Measurements from ENCODE around the gene PTOV1. TPM values are rescaled to one million over a fixed set of nuclear protein-coding genes. Genes with fewer than 3 reads are reported as not detected.
A peak's percentile ranks its signal among the peaks of the same experiment; 100 is the strongest.

The PTOV1 gene
- total RNA-seq, 5 donors from 2014 or later (not counting 1 experiment from before 2014, with no cell fraction given) = 149 to 165 (median 156) TPM

DNA sequence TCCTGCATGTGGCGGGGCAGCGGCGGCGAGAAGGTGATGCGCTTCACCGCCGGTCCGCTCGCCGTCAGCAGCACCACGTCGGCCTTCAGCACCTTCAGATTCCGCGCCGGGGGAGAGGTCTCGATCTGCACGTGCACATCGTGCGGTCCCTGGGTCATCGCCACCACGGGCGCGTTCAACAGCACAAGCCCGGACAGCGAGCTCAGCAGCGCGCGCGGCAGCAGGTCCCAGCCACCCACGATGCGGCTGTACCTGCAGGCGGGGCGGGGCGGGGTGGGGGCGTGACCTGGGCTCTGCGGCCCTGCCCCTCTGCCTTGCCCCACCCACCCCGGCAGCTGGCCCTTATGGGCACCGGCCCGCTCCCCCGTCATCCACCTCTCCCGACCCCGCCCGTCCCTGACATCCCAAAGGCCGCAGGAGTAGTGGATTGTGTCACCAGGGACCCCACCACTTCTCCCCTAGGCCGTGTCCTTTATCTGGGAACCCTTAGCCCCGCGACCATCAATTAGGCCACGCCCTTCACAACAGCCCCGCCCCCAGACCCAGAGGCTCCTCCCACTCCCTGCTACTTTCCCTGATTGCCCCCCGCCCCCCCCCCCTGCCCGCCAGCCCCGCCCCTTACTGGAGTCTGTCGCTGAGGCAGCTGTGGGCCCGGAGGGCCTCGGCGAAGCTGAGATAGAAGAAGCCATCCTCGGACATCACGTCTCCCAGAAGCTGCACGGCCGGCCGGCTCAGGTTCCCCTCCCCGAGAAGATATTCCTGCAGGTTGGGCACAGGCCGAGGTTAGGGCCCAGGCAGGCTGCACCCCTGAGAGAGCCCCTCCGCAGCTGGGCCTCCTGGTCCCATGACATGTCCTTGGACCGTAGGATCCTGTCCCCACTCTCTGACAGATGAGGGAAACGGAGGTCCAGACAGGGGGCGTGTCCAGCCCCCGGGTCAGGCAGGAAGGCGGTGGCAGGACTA lies 39.7 kb downstream of the PTOV1 start:
- 29% methylated on average over 46 of the region's 69 CpGs for WGBS (ENCODE audit: insufficient coverage)
- ChIA-PET POLR2A (interaction anchor here (0.6 kb wide), 2 partner anchors 486 to 1005 kb away, joined by 3 to 5 read pairs; partner anchors contain the start of gene NR1H2 (in 1 of the 2)), CTCF (no interaction called here)
- Histone ChIP-seq H3K4me1 (ENCODE audit: control insufficient read depth in 1 of 2, extremely low read depth in 1 of 2, insufficient read depth in 2 of 2, low read length in 2 of 2) (peaks cover 0 to 27% of the 10 kb centered on the region in 2 experiments), H3K27me3 (replicated peaks in 1 of 2; ENCODE audit: control insufficient read depth in 2 of 2, extremely low read depth in 1 of 2, insufficient read depth in 2 of 2, low read length in 1 of 2) (no peaks in the 10 kb centered on the region), H3K27ac (ENCODE audit: low read length) (peak overlapping the region; percentile 44), H3K9me3 (no peaks in the 10 kb centered on the region), H3K4me3 (ENCODE audit: control insufficient read depth in 1 of 2, extremely low read depth in 1 of 2, low read length in 1 of 2) (peak overlapping the region; percentile 62 to 65), H3K36me3 (ENCODE audit: control insufficient read depth in 2 of 2, extremely low read depth in 1 of 2, insufficient read depth in 1 of 2, low read length in 1 of 2) (peaks cover 3 to 5% of the 10 kb centered on the region in 2 donors)
- H3K4me3 Mint-ChIP-seq = peak overlapping the region; percentile 76 to 80 (median 76)
- peaks cover 6 to 24% (median 14%) of the 10 kb centered on the region in 3 donors for H3K4me1 Mint-ChIP-seq
- peaks cover 5% of the 10 kb centered on the region for H3K36me3 Mint-ChIP-seq
- no peaks in the 10 kb centered on the region for H3K27me3 Mint-ChIP-seq
- peak overlapping the region; percentile 58 to 61 for H3K27ac Mint-ChIP-seq
- ATAC-seq (replicated peaks in 1 of 4) = peak; percentile 84 to 89 (median 87)
- DNase-seq = peak; percentile 26 to 82 (median 58)
- no peaks in the 10 kb centered on the region for H3K9me3 Mint-ChIP-seq

DNA sequence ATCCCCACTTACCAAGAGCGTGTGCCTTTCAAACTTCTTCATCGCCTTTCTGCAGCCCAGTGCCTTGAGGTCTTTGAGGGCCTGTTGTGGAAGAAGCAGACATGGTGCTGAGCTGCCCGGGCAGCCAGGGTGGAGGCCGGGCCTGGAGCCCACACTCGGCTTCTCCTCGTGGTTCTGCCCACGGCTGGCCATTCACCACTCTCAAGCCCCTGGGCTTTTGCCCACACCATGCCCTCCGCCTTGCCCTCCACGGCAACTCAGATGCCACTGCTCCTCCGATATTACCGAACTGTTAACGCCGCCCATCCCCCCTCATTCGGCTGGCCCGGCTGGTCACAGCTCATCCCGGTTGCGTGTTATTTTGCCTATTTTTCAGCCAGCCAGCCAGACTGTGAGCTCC lies 40.4 kb downstream of the PTOV1 start:
- no peaks in the 10 kb centered on the region for H3K9me3 Mint-ChIP-seq
- H3K27ac Mint-ChIP-seq = peak overlapping the region in 1 of 2 donors; percentile 1
- H3K4me3 ChIP-seq (ENCODE audit: control insufficient read depth in 1 of 2, extremely low read depth in 1 of 2, low read length in 1 of 2) = no peak overlapping the region
- peaks cover 3 to 5% of the 10 kb centered on the region in 2 donors for H3K36me3 ChIP-seq (ENCODE audit: control insufficient read depth in 2 of 2, extremely low read depth in 1 of 2, insufficient read depth in 1 of 2, low read length in 1 of 2)
- H3K36me3 Mint-ChIP-seq = peaks cover 2% of the 10 kb centered on the region
- peaks cover 0 to 35% of the 10 kb centered on the region in 2 experiments for H3K4me1 ChIP-seq (ENCODE audit: control insufficient read depth in 1 of 2, extremely low read depth in 1 of 2, insufficient read depth in 2 of 2, low read length in 2 of 2)
- no peaks in the 10 kb centered on the region for H3K27me3 Mint-ChIP-seq
- no peaks in the 10 kb centered on the region for H3K9me3 ChIP-seq
- H3K4me3 Mint-ChIP-seq = peak overlapping the region; percentile 17 to 76 (median 21)
- ChIA-PET POLR2A (no interaction called here), CTCF (no interaction called here)
- H3K4me1 Mint-ChIP-seq = peaks cover 11 to 31% (median 18%) of the 10 kb centered on the region in 3 donors
- 92% methylated on average over 15 of the region's 17 CpGs for WGBS (ENCODE audit: insufficient coverage)
- DNase-seq = no peak
- H3K27ac ChIP-seq (ENCODE audit: low read length) = no peak overlapping the region
- no peaks in the 10 kb centered on the region for H3K27me3 ChIP-seq (replicated peaks in 1 of 2; ENCODE audit: control insufficient read depth in 2 of 2, extremely low read depth in 1 of 2, insufficient read depth in 2 of 2, low read length in 1 of 2)
- ATAC-seq (replicated peaks in 1 of 4) = no peak

DNA sequence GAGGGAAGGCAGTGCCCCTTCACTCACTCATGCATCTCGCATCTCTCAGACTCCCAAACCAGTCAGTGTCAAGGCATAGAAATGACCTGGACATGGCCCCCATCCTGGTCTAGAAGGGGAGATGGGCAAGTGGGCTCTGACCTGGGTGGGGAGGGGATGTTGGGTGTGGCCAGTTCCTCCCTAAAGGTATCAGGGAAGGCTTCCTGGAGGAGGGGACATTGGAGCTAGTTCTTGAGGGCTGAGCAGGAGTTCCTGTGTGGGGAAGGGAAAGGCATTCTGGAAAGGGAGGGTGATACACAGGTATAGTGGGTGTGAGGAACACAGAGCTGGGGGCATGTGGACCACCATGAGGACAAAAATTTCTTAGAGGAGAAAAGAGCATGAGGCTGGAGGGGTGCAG lies 41.8 kb downstream of the PTOV1 start:
- H3K27me3 Mint-ChIP-seq = no peaks in the 10 kb centered on the region
- H3K4me1 ChIP-seq (ENCODE audit: control insufficient read depth in 1 of 2, extremely low read depth in 1 of 2, insufficient read depth in 2 of 2, low read length in 2 of 2) = peaks cover 8 to 48% of the 10 kb centered on the region in 2 experiments
- ATAC-seq (replicated peaks in 1 of 4) (no peak), DNase-seq (no peak)
- peaks cover 24 to 45% (median 29%) of the 10 kb centered on the region in 3 donors for H3K4me1 Mint-ChIP-seq
- no CpG with 5 or more reads among the region's 1 CpG for WGBS (ENCODE audit: insufficient coverage)
- H3K36me3 ChIP-seq (ENCODE audit: control insufficient read depth in 2 of 2, extremely low read depth in 1 of 2, insufficient read depth in 1 of 2, low read length in 1 of 2) = no peaks in the 10 kb centered on the region
- H3K27ac ChIP-seq (ENCODE audit: low read length) = no peak overlapping the region
- H3K27ac Mint-ChIP-seq = peak overlapping the region; percentile 16 to 62
- ChIA-PET CTCF (no interaction called here), POLR2A (interaction anchor here in 1 of 2 donors (1.2 kb wide), 1 partner anchor 93 kb away, joined by 5 read pairs; no protein-coding TSS in a partner anchor)
- H3K9me3 Mint-ChIP-seq = no peaks in the 10 kb centered on the region
- H3K9me3 ChIP-seq = no peaks in the 10 kb centered on the region
- H3K36me3 Mint-ChIP-seq = no peaks in the 10 kb centered on the region
- H3K4me3 Mint-ChIP-seq = peak overlapping the region in 1 of 3 donors; percentile 76
- H3K27me3 ChIP-seq (replicated peaks in 1 of 2; ENCODE audit: control insufficient read depth in 2 of 2, extremely low read depth in 1 of 2, insufficient read depth in 2 of 2, low read length in 1 of 2) = peaks cover 0 to 3% of the 10 kb centered on the region in 2 experiments
- H3K4me3 ChIP-seq (ENCODE audit: control insufficient read depth in 1 of 2, extremely low read depth in 1 of 2, low read length in 1 of 2) = no peak overlapping the region

DNA sequence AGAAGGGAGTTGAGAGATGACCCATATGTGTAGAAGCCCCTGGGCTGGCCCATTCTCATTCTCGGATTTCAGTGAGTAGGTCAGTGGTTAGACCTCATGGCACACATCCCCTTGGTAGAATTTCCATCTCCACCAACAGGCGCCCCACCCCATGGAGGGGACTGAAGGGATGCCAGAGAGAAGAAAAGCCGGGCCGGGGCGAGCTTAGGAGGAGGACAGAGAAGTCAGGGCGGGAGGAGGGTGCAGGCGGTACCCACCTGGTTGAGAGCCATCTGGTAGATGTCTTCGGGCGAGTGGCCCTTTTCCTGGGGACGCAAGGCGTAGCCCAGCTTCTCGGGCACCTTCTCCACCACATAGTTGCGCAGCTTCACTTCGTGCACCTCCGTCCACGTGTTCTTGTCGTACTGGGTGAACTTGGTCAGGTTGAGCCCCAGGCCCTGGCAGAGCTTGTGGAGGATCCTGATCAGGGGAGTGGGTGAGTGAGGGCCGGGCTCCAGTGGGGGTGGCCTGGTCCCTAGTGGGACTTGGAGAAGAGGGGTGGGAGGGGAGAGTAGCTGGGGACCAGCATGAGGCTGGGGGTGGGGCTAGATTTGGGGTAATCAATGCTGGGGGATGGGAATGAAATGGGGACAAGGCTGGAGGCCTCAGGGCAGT lies 43.2 kb downstream of the PTOV1 start:
- no peak overlapping the region for H3K4me3 ChIP-seq (ENCODE audit: control insufficient read depth in 1 of 2, extremely low read depth in 1 of 2, low read length in 1 of 2)
- ChIA-PET POLR2A (interaction anchor here (0.7 to 1.2 kb wide), 2 partner anchors 19 to 91 kb away, joined by 5 to 9 read pairs; no protein-coding TSS in a partner anchor), CTCF (interaction anchor here in 1 of 2 donors (0.7 kb wide), 1 partner anchor 45 kb away, joined by 12 read pairs; no protein-coding TSS in a partner anchor)
- Mint-ChIP-seq H3K4me3 (peak overlapping the region in 1 of 3 donors; percentile 17), H3K36me3 (no peaks in the 10 kb centered on the region), H3K9me3 (no peaks in the 10 kb centered on the region), H3K4me1 (peaks cover 28 to 51% (median 33%) of the 10 kb centered on the region in 3 donors), H3K27me3 (no peaks in the 10 kb centered on the region), H3K27ac (no peak overlapping the region)
- H3K27ac ChIP-seq (ENCODE audit: low read length) = peak overlapping the region; percentile 100
- H3K4me1 ChIP-seq (ENCODE audit: control insufficient read depth in 1 of 2, extremely low read depth in 1 of 2, insufficient read depth in 2 of 2, low read length in 2 of 2) = peaks cover 11 to 56% of the 10 kb centered on the region in 2 experiments
- H3K36me3 ChIP-seq (ENCODE audit: control insufficient read depth in 2 of 2, extremely low read depth in 1 of 2, insufficient read depth in 1 of 2, low read length in 1 of 2) = no peaks in the 10 kb centered on the region
- peaks cover 0 to 3% of the 10 kb centered on the region in 2 experiments for H3K27me3 ChIP-seq (replicated peaks in 1 of 2; ENCODE audit: control insufficient read depth in 2 of 2, extremely low read depth in 1 of 2, insufficient read depth in 2 of 2, low read length in 1 of 2)
- no peaks in the 10 kb centered on the region for H3K9me3 ChIP-seq
- no peak for ATAC-seq (replicated peaks in 1 of 4)
- 92% methylated on average over 16 of the region's 18 CpGs for WGBS (ENCODE audit: insufficient coverage)
- DNase-seq = no peak

DNA sequence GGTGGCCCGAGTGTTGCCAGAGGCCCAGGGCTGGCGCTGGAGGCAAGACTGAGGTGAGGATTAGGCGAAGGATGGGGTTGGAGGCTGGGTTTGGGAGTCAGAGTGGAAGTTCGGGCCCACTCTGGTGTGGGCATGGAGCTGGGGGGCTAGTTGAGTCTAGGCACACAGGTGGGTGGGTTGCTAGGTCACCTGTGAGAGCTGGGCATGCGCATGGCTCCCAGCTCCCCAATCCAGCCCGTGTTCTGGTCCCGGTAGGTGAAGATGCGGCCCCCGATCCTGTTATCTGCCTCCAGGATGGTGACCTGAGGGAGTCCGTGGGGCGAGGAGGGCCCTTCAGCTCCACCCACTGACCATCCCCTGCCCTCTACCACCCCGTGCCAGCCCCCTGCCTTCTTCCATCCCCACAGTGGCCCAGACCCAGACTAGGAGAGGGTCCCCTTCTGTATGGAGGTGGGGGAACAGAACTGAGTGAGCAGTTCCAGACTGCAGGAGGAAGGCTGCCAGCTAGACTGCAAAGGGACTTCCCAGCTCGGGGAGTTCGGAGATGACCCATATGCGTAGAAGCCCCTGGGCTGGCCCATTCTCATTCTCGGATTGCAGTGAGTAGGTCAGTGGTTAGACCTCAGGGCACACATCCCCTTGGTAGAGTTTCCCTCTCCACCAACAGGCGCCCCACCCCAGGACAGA lies 44.1 kb downstream of the PTOV1 start:
- Mint-ChIP-seq H3K9me3 (no peaks in the 10 kb centered on the region), H3K27me3 (no peaks in the 10 kb centered on the region), H3K36me3 (no peaks in the 10 kb centered on the region), H3K4me1 (peaks cover 28 to 46% (median 30%) of the 10 kb centered on the region in 3 donors), H3K27ac (peak overlapping the region; percentile 81 to 93), H3K4me3 (peak overlapping the region in 2 of 3 donors; percentile 17 to 72)
- ATAC-seq (replicated peaks in 1 of 4) (no peak), DNase-seq (peak in 5 of 35 experiments; percentile 20 to 49 (median 27))
- 89% methylated on average over 9 of the region's 17 CpGs for WGBS (ENCODE audit: insufficient coverage)
- no peaks in the 10 kb centered on the region for H3K36me3 ChIP-seq (ENCODE audit: control insufficient read depth in 2 of 2, extremely low read depth in 1 of 2, insufficient read depth in 1 of 2, low read length in 1 of 2)
- H3K27me3 ChIP-seq (replicated peaks in 1 of 2; ENCODE audit: control insufficient read depth in 2 of 2, extremely low read depth in 1 of 2, insufficient read depth in 2 of 2, low read length in 1 of 2) = peaks cover 0 to 3% of the 10 kb centered on the region in 2 experiments
- ChIA-PET CTCF (interaction anchor here in 1 of 2 donors (0.7 kb wide), 1 partner anchor 44 kb away, joined by 12 read pairs; no protein-coding TSS in a partner anchor), POLR2A (interaction anchor here (0.6 kb wide), 2 partner anchors 37 to 43 kb away, joined by 3 read pairs; no protein-coding TSS in a partner anchor)
- no peaks in the 10 kb centered on the region for H3K9me3 ChIP-seq
- H3K4me1 ChIP-seq (ENCODE audit: control insufficient read depth in 1 of 2, extremely low read depth in 1 of 2, insufficient read depth in 2 of 2, low read length in 2 of 2) = peaks cover 11 to 50% of the 10 kb centered on the region in 2 experiments
- peak overlapping the region in 1 of 2 donors; percentile 3 for H3K4me3 ChIP-seq (ENCODE audit: control insufficient read depth in 1 of 2, extremely low read depth in 1 of 2, low read length in 1 of 2)
- H3K27ac ChIP-seq (ENCODE audit: low read length) = peak overlapping the region; percentile 100

Data from T-cell (primary cell).